HepG2 (cell line): ENCODE results near the gene PITX3. TPM values are rescaled to one million over a fixed set of nuclear protein-coding genes. Genes with fewer than 3 reads are reported as not detected.

ENCODE experiments used
- ATAC-seq: fragments of 200-7000 bp; cut with Tn5 transposase; 3 replicates; pipeline ENCODE4 v1.9.1; 2020; ENCODE audit warnings: mild to moderate bottlenecking, moderate library complexity
- BruUV-seq: library from RNA; stranded (reverse); fragments of 400-500 nt; replicated peaks from 2 replicates; lab custom pipeline; 2021; lab: Mats Ljungman, UMichigan
- CTCF ChIA-PET: fragments of 300-600 bp; formaldehyde crosslinking; extraction: SDS; loops from one replicate; lab custom pipeline; 2021; ENCODE audit warnings: low total read pairs, inconsistent platforms, low intra/inter-chr PET ratio; lab: Yijun Ruan, JAX
- POLR2A ChIA-PET: fragments of 350-600 bp; sonication (Branson Sonifier 250); formaldehyde crosslinking; loops from one replicate; lab custom pipeline; 2020; ENCODE audit warnings: antibody characterized with exemption, inconsistent platforms; lab: Yijun Ruan, JAX
- DNase-seq: peaks from one replicate; pipeline ENCODE4 v3.0.0-alpha.2; 2015; ENCODE audit warnings: low spot score
- FAIRE-seq: peaks from 3 replicates; lab custom pipeline; 2011; peaks lifted over from hg19 to GRCh38; lab: Jason Lieb, UNC
- H2AFZ ChIP-seq: one replicate; pipeline ENCODE4 v1.6.1; 2011; ENCODE audit warnings: low read length, inconsistent platforms
- H3K27ac ChIP-seq: fragments of 300-600 bp; 3 replicates; pipeline ENCODE4 v1.8.0; 2011; ENCODE audit warnings: mixed run types, mild to moderate bottlenecking, mixed read lengths, low read length, inconsistent platforms; ENCODE audit not compliant: insufficient read depth; ENCODE audit errors: extremely low read length
- H3K27me3 ChIP-seq, 2 experiments: fragments of 200-600 bp in 1 of 2; 2 replicates in 1 of 2; 3 replicates in 1 of 2; pipeline versions ENCODE4 v1.6.0 to v1.8.0; 2011; ENCODE audit warnings: low read length in 2 of 2, mild to moderate bottlenecking in 2 of 2, moderate library complexity in 2 of 2, inconsistent platforms in 1 of 2; ENCODE audit not compliant: insufficient read depth in 2 of 2, control insufficient read depth in 1 of 2
- H3K36me3 ChIP-seq, 2 experiments: fragments of 200-600 bp in 1 of 2; replicated peaks in 1 of 2; 2 replicates in 1 of 2; 3 replicates in 1 of 2; pipeline versions ENCODE4 v1.5.1 to v1.8.0; 2011; ENCODE audit warnings: low read length in 2 of 2, inconsistent platforms in 1 of 2; ENCODE audit not compliant: insufficient read depth in 2 of 2, control insufficient read depth in 1 of 2
- H3K4me1 ChIP-seq: 2 replicates; pipeline ENCODE4 v1.5.1; 2012; ENCODE audit warnings: low read length, inconsistent platforms; ENCODE audit not compliant: insufficient read depth
- H3K4me2 ChIP-seq: 2 replicates; pipeline ENCODE4 v1.6.0; 2011; ENCODE audit warnings: low read depth, low read length, inconsistent platforms
- H3K4me3 ChIP-seq, 3 experiments: fragments of 200-600 bp in 1 of 3; sonication (generic), shearing (Covaris generic) in 1 of 3; replicated peaks in 1 of 3; 2 replicates each; pipeline ENCODE4 v1.5.1; 2011 to 2016; ENCODE audit warnings: low read length in 3 of 3, inconsistent platforms in 2 of 3, low read depth in 2 of 3, mild to moderate bottlenecking in 2 of 3, control low read depth in 1 of 3, mixed read lengths in 1 of 3; ENCODE audit not compliant: insufficient read depth in 1 of 3
- H3K79me2 ChIP-seq: one replicate; pipeline ENCODE4 v1.6.1; 2011; ENCODE audit warnings: low read length, inconsistent platforms; ENCODE audit not compliant: insufficient read depth
- H3K9ac ChIP-seq: 2 replicates; pipeline ENCODE4 v1.6.0; 2011; ENCODE audit warnings: mild to moderate bottlenecking, low read depth, low read length, inconsistent platforms; ENCODE audit not compliant: insufficient read depth
- H3K9me3 ChIP-seq: 2 replicates; pipeline ENCODE4 v1.5.1; 2012; ENCODE audit warnings: mild to moderate bottlenecking, low read length
- H4K20me1 ChIP-seq: 2 replicates; pipeline ENCODE4 v1.6.0; 2011; ENCODE audit warnings: inconsistent platforms, mild to moderate bottlenecking, low read length, moderate library complexity; ENCODE audit not compliant: insufficient read depth
- EED ChIP-seq: sonication (generic); formaldehyde crosslinking; IDR thresholded peaks from 2 replicates; pipeline ENCODE4 v1.5.0; 2020; ENCODE audit warnings: mild to moderate bottlenecking, missing genetic modification reagents
- MTF1 ChIP-seq: sonication (generic); formaldehyde crosslinking; IDR thresholded peaks from 2 replicates; pipeline ENCODE4 v1.5.0; 2020; ENCODE audit warnings: missing genetic modification reagents
- NFYB ChIP-seq: sonication (generic); formaldehyde crosslinking; IDR thresholded peaks from 2 replicates; pipeline ENCODE4 v1.4.0; 2020; ENCODE audit warnings: missing genetic modification reagents
- ZNF225 ChIP-seq: sonication (generic); formaldehyde crosslinking; IDR thresholded peaks from 2 replicates; pipeline ENCODE4 v1.4.0; 2020; ENCODE audit warnings: mild to moderate bottlenecking, missing genetic modification reagents
- ZNF407 ChIP-seq: sonication (generic); formaldehyde crosslinking; IDR thresholded peaks from one replicate; pipeline ENCODE4 v1.5.1; 2020; ENCODE audit warnings: mild to moderate bottlenecking, missing genetic modification reagents; ENCODE audit errors: not compliant biosample characterization
- ZNF773 ChIP-seq: sonication (generic); formaldehyde crosslinking; IDR thresholded peaks from 2 replicates; pipeline ENCODE4 v1.4.0; 2020; ENCODE audit warnings: missing genetic modification reagents, borderline replicate concordance
- WGBS: methylation state at CpG from one replicate; pipeline ENCODE4 v1.1.6; 2017; ENCODE audit warnings: low lambda C conversion rate; 5-methylcytosine and 5-hydroxymethylcytosine counted together
- in situ Hi-C: cut with HindIII; loops from 2 replicates; pipeline ENCODE4 v1.10.0; 2017; ENCODE audit warnings: low pct_unique_long_range_greater_than_20kb; ENCODE audit not compliant: extremely low pct_ligation_motif_present
- intact Hi-C: fragments of 100-400 bp; cut with micrococcal nuclease; formaldehyde crosslinking; loops from one replicate; pipeline ENCODE4 v1.10.0; 2022; ENCODE audit not compliant: unreplicated experiment
- polyA plus RNA-seq, 8 experiments: library from polyadenylated mRNA; depleted of rRNA in 3 of 8; stranded (reverse) in 7 of 8; unstranded in 1 of 8; fragments of >200 nt; fragmentation: Illumina TruSeq in 4 of 8; extraction: Trizol in 4 of 8; gene quantifications; 2 replicates each; pipeline versions ENCODE4 v1.2.1 to v1.2.3, GENCODE V29; 2011 to 2016; ENCODE audit warnings: low read depth in 4 of 8, missing spikeins in 1 of 8, mixed read lengths in 1 of 8; ENCODE audit not compliant: insufficient read depth in 1 of 8
- total RNA-seq, 5 experiments: library from RNA; depleted of rRNA; stranded (reverse); fragments of >200 nt; fragmentation: Illumina TruSeq; extraction: Trizol; gene quantifications; 2 replicates each; pipeline ENCODE4 v1.2.3, GENCODE V29; 2016; ENCODE audit warnings: low read depth in 1 of 5
- TF ChIP-seq, protein P1 (sequence below): sonication (generic); formaldehyde crosslinking; IDR thresholded peaks from 2 replicates; pipeline ENCODE4 v1.5.1; 2020; ENCODE audit warnings: missing genetic modification reagents, mild to moderate bottlenecking, borderline replicate concordance

PITX3 gene
- total and polyA plus RNA-seq, 2 of the 13 experiments (the other 11 are each of a cell fraction or from before 2014, with no cell fraction given): not detected

GRCh38 chr10:102237711-102238252 lies 3.5 kb downstream of the PITX3 start:
- Histone ChIP-seq H4K20me1 (no peaks in the 10 kb centered on the region), H2AFZ (no peak overlapping the region), H3K4me3 (no peak overlapping the region), H3K4me1 (peaks cover 48% of the 10 kb centered on the region)
- intact Hi-C loops: no loop called here
- FAIRE-seq (no peak), ATAC-seq (no peak)
- in situ Hi-C loops: no loop called here
- TF ChIP-seq ZNF407 (CRISPR knock-in tag) (no peak), ZNF773 (CRISPR knock-in tag) (no peak), NFYB (CRISPR knock-in tag) (no peak), MTF1 (no peak), ZNF225 (CRISPR knock-in tag) (no peak), EED (CRISPR knock-in tag) (no peak)
- TF ChIP-seq, protein P1, sequence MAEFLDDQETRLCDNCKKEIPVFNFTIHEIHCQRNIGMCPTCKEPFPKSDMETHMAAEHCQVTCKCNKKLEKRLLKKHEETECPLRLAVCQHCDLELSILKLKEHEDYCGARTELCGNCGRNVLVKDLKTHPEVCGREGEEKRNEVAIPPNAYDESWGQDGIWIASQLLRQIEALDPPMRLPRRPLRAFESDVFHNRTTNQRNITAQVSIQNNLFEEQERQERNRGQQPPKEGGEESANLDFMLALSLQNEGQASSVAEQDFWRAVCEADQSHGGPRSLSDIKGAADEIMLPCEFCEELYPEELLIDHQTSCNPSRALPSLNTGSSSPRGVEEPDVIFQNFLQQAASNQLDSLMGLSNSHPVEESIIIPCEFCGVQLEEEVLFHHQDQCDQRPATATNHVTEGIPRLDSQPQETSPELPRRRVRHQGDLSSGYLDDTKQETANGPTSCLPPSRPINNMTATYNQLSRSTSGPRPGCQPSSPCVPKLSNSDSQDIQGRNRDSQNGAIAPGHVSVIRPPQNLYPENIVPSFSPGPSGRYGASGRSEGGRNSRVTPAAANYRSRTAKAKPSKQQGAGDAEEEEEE: no peak
- TF ChIP-seq, all 625 proteins: peak for 0
- no TSS peak for BruUV-seq
- POLR2A ChIA-PET: no interaction called here
- CTCF ChIA-PET: no interaction called here
- Histone ChIP-seq H3K9me3 (no peaks in the 10 kb centered on the region), H3K27me3 (peaks cover 12 to 73% of the 10 kb centered on the region in 2 experiments; a peak in 4 of 5 replicates), H3K36me3 (no peaks in the 10 kb centered on the region), H3K79me2 (no peaks in the 10 kb centered on the region), H3K27ac (no peak overlapping the region), H3K4me2 (no peak overlapping the region), H3K9ac (no peak overlapping the region)
- WGBS: 18% methylated on average over 4 of the region's 4 CpGs
- no peak for DNase-seq
